ENCODE results near the gene NDUFAF5. TPM values are rescaled to one million over a fixed set of nuclear protein-coding genes. Genes with fewer than 3 reads are reported as not detected.

The NDUFAF5 gene
- total and polyA plus RNA-seq, 2 of the 8 experiments (the other 6 are each of a cell fraction or from before 2014, with no cell fraction given): 11.8 to 32.3 TPM

DNA sequence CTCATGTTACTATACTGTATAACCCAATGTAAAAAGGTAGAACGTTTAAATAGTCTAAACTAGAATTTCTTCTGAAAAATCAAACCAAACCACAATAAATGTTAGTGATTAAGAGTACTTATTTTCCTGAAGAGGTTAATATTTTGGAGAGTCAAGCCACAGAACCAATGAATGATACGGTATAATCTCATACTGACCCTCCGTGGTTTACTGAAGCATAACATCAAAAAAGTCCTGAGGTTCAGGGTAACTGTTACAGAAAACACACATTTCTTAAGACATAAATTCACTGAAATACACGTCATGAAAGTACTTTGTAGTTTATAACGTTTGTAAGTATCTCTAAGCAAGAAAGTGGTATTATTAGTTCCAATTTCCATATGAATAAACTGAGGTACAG, 29.0 kb upstream of the NDUFAF5 start:
- FAIRE-seq: no peak
- Histone ChIP-seq H2BK5ac (ENCODE audit: low read depth, low read length) (no peak overlapping the region), H3K4me2 (ENCODE audit: insufficient read depth in 1 of 2, low read depth in 2 of 2, low read length in 2 of 2) (no peak overlapping the region)

More for the DNA sequence above, 29.0 kb upstream of the NDUFAF5 start:
- no peak overlapping the region for H2AK5ac ChIP-seq (ENCODE audit: low read depth, low read length)
- no peak overlapping the region for H4K5ac ChIP-seq (ENCODE audit: insufficient read length, low read depth, low read length)
- no peaks in the 10 kb centered on the region for H3K79me1 ChIP-seq (ENCODE audit: low read depth, low read length)
- H3K27me3 ChIP-seq (replicated peaks in 1 of 4; ENCODE audit: control insufficient read depth in 3 of 4, extremely low read depth in 1 of 4, insufficient read depth in 3 of 4, low read length in 3 of 4): no peaks in the 10 kb centered on the region
- no peak overlapping the region for H3K9ac ChIP-seq (replicated peaks in 1 of 4; ENCODE audit: extremely low read depth in 1 of 4, low read depth in 3 of 4, low read length in 3 of 4)
- no peaks in the 10 kb centered on the region; a peak in 1 of 4 replicates for H3K9me3 ChIP-seq (ENCODE audit: insufficient read depth in 2 of 2, low read depth in 1 of 2, low read length in 1 of 2)
- no peak overlapping the region for H2BK120ac ChIP-seq (replicated peaks; ENCODE audit: low read depth, low read length)
- H2BK15ac ChIP-seq (ENCODE audit: low read length): no peak overlapping the region
- H3K27ac ChIP-seq (ENCODE audit: low read depth, low read length): no peak overlapping the region
- no peak overlapping the region for H3K56ac ChIP-seq (replicated peaks; ENCODE audit: insufficient read length, low read depth, low read length)
- no peak overlapping the region for H4K91ac ChIP-seq (replicated peaks; ENCODE audit: insufficient read length, low read length)
- 87% methylated on average over 5 of the region's 5 CpGs; no CpG with 5 or more reads in 1 of the 2 experiments for WGBS, 2 experiments (ENCODE audit: extremely low coverage in 1 of 2, insufficient coverage in 1 of 2, insufficient read length in 1 of 2, insufficient replicate concordance in 2 of 2, low coverage in 1 of 2, low lambda C conversion rate in 2 of 2, missing lambda C conversion rate in 1 of 2)
- no peaks in the 10 kb centered on the region for H3K4me1 ChIP-seq (replicated peaks in 1 of 4; ENCODE audit: control insufficient read depth in 3 of 4, insufficient read depth in 4 of 4, low read length in 3 of 4)
- H3K79me2 ChIP-seq (ENCODE audit: control insufficient read depth in 1 of 2, insufficient read depth in 2 of 2, low read length in 2 of 2): no peaks in the 10 kb centered on the region; a peak in 1 of 4 replicates
- no peak overlapping the region for H2AFZ ChIP-seq (ENCODE audit: low read length)
- POLR2A ChIA-PET (ENCODE audit: partially characterized antibody): interaction anchor here (1.1 kb wide), 1 partner anchor 10 kb away, joined by 3 read pairs; no protein-coding TSS in a partner anchor
- H2BK20ac ChIP-seq (ENCODE audit: low read length): no peak overlapping the region
- H3K4me3 ChIP-seq (ENCODE audit: extremely low read depth in 1 of 4, insufficient read depth in 2 of 4, low read depth in 3 of 4, low read length in 4 of 4): no peak overlapping the region
- no peaks in the 10 kb centered on the region for H3K23me2 ChIP-seq (ENCODE audit: low read depth, low read length)
- H4K20me1 ChIP-seq (replicated peaks in 1 of 2; ENCODE audit: control insufficient read depth in 1 of 2, insufficient read depth in 2 of 2, low read length in 2 of 2): no peaks in the 10 kb centered on the region
- no peak overlapping the region for H4K8ac ChIP-seq (ENCODE audit: extremely low read depth, insufficient read depth, low read length)
- CTCF ChIA-PET (ENCODE audit: partially characterized antibody): interaction anchor here (0.6 to 1.5 kb wide), 4 partner anchors 16 to 1171 kb away, joined by 3 to 5 read pairs (median 3); partner anchors contain the start of genes ESF1 and NDUFAF5
- DNase-seq (ENCODE audit: low read depth in 1 of 2, low spot score in 2 of 2): no peak
- no peak overlapping the region for H3K4ac ChIP-seq (replicated peaks; ENCODE audit: insufficient read length, low read depth, low read length)
- peaks cover 0 to 58% (median 28%) of the 10 kb centered on the region in 4 experiments; a peak in 6 of 8 replicates for H3K36me3 ChIP-seq (ENCODE audit: control insufficient read depth in 2 of 4, insufficient read depth in 4 of 4, low read length in 3 of 4)
- no peak overlapping the region for H3K14ac ChIP-seq (ENCODE audit: insufficient read length)
- TF ChIP-seq KDM1A (IDR thresholded peaks at IDR 0.05; ENCODE audit: borderline replicate concordance, low read length) (no peak), POLR2A (IDR thresholded peaks at IDR 0.05; ENCODE audit: control extremely low read depth in 1 of 2, low read depth in 2 of 2, low read length in 2 of 2) (no peak), BCL11A (IDR thresholded peaks at IDR 0.05; ENCODE audit: low read depth in 2 of 2, low read length in 2 of 2) (no peak), RBBP5 (IDR thresholded peaks at IDR 0.05; ENCODE audit: borderline replicate concordance, low read depth, low read length) (no peak), KDM4A (IDR thresholded peaks at IDR 0.05; ENCODE audit: low read depth, low read length, severe bottlenecking) (no peak)
- TF ChIP-seq, protein P1, sequence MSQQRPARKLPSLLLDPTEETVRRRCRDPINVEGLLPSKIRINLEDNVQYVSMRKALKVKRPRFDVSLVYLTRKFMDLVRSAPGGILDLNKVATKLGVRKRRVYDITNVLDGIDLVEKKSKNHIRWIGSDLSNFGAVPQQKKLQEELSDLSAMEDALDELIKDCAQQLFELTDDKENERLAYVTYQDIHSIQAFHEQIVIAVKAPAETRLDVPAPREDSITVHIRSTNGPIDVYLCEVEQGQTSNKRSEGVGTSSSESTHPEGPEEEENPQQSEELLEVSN (IDR thresholded peaks at IDR 0.05): no peak
- TF ChIP-seq, protein P2, sequence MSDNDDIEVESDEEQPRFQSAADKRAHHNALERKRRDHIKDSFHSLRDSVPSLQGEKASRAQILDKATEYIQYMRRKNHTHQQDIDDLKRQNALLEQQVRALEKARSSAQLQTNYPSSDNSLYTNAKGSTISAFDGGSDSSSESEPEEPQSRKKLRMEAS (IDR thresholded peaks at IDR 0.05): no peak
- no peak overlapping the region for H3K18ac ChIP-seq (ENCODE audit: extremely low read depth, low read length)
- no peak overlapping the region for H2BK12ac ChIP-seq (ENCODE audit: low read depth, low read length)
- H3K23ac ChIP-seq (ENCODE audit: insufficient read length): no peak overlapping the region
